Nephron (organoid): Measurements from ENCODE around the gene POP5.
"Not testable (repeated sequence)": the region's sequence is repeated elsewhere in the genome, so short reads cannot be mapped to it uniquely, and the experiment has no call there.

ENCODE experiments used
- H3K27ac Mint-ChIP-seq, 3 experiments: 2 replicates each; pipeline ENCODE4 v1.8.0; 2020; ENCODE audit warnings: mixed read lengths in 3 of 3, mild to moderate bottlenecking in 2 of 3, moderate library complexity in 1 of 3
- H3K27me3 Mint-ChIP-seq: 2 replicates; pipeline ENCODE4 v1.8.0; 2021; ENCODE audit warnings: low read depth, mild to moderate bottlenecking, moderate library complexity, mixed read lengths
- H3K36me3 Mint-ChIP-seq: 2 replicates; pipeline ENCODE4 v1.8.0; 2020; ENCODE audit warnings: low read depth, mixed read lengths
- H3K4me1 Mint-ChIP-seq: 2 replicates; pipeline ENCODE4 v1.8.0; 2020; ENCODE audit warnings: mixed read lengths
- H3K4me3 Mint-ChIP-seq, 3 experiments: 2 replicates each; pipeline ENCODE4 v1.8.0; 2020; ENCODE audit warnings: mild to moderate bottlenecking in 3 of 3, mixed read lengths in 3 of 3, moderate library complexity in 2 of 3
- H3K9me3 Mint-ChIP-seq: 2 replicates; pipeline ENCODE4 v1.8.0; 2020; ENCODE audit warnings: mixed read lengths
- TF ChIP-seq, protein P1 (sequence below), 3 experiments: fragments of 200-600 bp; sonication (generic); IDR thresholded peaks; one replicate each; pipeline ENCODE4 v1.5.0; 2021; ENCODE audit warnings: antibody characterized with exemption in 3 of 3; ENCODE audit not compliant: unreplicated experiment in 3 of 3

The POP5 gene

DNA sequence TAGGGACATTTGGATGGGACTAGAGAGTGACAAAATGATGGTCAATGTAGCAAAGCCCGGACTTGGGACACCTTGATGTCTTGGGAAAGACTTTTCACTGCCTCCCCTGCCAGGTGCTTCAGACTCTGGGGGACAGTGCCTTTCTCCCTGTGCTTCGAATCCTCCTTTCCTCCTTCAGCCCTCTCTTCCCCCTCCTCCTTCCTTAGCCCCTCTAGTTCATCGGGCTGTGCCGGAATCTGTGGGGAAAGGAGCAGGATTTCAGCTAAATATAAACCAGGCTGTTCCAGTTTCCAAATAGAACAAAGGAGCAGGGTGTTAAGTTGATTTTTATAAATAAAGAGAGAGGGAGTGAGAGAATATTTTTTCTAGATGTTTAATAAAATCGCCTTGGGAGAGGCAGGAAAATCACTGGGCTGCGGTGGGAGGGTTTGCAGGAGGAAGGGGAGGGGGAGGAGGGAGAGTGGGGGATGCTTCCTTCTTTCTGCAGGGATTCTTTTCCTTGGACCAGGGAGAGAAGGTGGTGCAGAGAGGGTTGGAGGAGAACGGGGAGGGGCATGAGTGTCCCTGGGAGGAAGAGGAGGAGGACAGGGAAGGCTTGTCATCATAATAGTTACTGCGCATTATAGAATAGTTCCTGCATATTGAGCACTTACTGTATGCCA, 37.9 kb upstream of the POP5 start:
- Mint-ChIP-seq H3K36me3 (no peaks in the 10 kb centered on the region), H3K27ac (no peak overlapping the region), H3K27me3 (peaks cover 29% of the 10 kb centered on the region), H3K9me3 (no peaks in the 10 kb centered on the region), H3K4me3 (peak overlapping the region in 1 of 3 experiments; percentile 45), H3K4me1 (peaks cover 5% of the 10 kb centered on the region)
- TF ChIP-seq, protein P1, sequence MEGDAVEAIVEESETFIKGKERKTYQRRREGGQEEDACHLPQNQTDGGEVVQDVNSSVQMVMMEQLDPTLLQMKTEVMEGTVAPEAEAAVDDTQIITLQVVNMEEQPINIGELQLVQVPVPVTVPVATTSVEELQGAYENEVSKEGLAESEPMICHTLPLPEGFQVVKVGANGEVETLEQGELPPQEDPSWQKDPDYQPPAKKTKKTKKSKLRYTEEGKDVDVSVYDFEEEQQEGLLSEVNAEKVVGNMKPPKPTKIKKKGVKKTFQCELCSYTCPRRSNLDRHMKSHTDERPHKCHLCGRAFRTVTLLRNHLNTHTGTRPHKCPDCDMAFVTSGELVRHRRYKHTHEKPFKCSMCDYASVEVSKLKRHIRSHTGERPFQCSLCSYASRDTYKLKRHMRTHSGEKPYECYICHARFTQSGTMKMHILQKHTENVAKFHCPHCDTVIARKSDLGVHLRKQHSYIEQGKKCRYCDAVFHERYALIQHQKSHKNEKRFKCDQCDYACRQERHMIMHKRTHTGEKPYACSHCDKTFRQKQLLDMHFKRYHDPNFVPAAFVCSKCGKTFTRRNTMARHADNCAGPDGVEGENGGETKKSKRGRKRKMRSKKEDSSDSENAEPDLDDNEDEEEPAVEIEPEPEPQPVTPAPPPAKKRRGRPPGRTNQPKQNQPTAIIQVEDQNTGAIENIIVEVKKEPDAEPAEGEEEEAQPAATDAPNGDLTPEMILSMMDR (IDR thresholded peaks at IDR 0.05; ENCODE audit: unreplicated experiment in 3 of 3) = no peak

DNA sequence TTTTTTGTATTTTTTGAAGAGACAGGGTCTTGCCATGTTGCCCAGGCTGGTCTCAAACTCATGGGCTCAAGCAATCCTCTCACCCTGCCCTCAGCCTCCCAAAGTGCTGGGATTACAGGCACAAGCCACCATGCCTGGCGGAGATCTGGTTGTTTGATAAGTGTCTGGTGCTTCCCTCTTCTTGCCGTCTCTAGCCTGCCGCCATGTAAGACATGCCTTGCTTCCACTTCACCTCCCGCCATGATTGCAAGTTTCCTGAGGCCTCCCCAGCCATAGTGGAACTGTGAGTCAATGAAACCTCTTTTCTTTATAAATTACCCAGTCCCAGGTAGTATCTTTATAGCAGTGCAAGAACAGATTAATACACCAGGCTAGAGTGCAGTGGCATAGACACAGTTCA, 36.6 kb upstream of the POP5 start:
- H3K9me3 Mint-ChIP-seq, H3K36me3 Mint-ChIP-seq, H3K4me3 Mint-ChIP-seq, H3K4me1 Mint-ChIP-seq, H3K27ac Mint-ChIP-seq: not testable (repeated sequence)
- H3K27me3 Mint-ChIP-seq = peaks cover 32% of the 10 kb centered on the region

DNA sequence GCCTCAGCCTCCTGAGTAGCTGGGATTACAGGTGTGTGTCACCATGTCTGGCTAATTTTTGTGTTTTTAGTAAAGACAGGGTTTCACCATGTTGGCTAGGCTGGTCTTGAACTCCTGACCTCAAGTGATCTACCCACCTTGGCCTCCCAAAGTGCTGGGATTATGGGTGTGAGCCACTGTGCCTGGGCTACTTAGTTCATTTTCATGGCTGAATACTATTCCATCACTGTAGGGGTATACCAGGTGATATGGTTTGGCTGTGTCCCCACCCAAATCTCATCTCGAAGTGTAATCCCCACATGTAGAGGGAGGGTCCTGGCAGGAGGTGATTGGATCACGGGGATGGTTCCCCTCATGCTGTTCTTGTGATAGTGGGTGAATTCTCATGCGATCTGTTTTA, 36.0 kb upstream of the POP5 start:
- H3K9me3 Mint-ChIP-seq, H3K27ac Mint-ChIP-seq, H3K4me3 Mint-ChIP-seq, H3K4me1 Mint-ChIP-seq, H3K36me3 Mint-ChIP-seq: not testable (repeated sequence)
- peaks cover 32% of the 10 kb centered on the region for H3K27me3 Mint-ChIP-seq

DNA sequence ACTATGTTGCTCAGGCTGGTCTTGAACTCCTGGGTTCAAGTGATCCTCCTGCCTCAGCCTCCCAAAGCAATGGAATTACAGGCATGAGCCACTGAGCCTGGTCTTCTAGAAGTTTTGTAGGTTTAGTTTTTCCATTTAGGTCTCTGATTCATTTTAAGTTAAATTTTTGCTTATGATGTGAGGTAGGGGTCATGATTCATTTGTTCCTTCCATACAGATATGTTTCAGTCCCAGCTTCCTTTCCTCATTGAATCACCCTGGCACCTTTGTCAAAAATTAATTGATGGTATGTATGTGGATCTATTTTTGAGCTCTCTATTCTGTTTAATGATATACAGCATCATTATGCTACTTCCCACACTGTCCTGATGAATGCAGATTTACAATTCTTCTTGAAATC, 33.6 kb upstream of the POP5 start:
- peaks cover 32% of the 10 kb centered on the region for H3K27me3 Mint-ChIP-seq
- H3K36me3 Mint-ChIP-seq = no peaks in the 10 kb centered on the region
- H3K27ac Mint-ChIP-seq = no peak overlapping the region
- peaks cover 5% of the 10 kb centered on the region for H3K4me1 Mint-ChIP-seq
- H3K4me3 Mint-ChIP-seq = no peak overlapping the region
- H3K9me3 Mint-ChIP-seq = no peaks in the 10 kb centered on the region
- TF ChIP-seq, protein P1 (IDR thresholded peaks at IDR 0.05; ENCODE audit: unreplicated experiment in 3 of 3) = no peak

DNA sequence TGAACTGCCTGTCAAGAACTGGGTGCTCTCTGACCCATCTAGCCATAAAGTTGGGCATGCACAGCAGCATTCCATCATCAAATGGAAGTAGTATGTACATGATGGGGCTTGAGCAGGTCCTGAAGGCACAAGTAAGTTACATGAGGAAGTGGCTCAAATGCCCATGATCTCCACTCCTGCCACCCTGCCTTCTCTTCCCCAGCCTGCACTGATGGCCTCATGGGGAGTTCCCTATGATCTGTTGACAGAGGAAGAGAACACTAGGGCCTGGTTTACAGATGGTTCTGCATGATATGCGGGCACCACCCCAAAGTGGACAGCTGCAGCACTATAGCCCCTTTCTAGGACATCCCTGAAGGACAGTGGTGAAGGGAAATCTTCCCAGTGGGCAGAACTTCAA, 30.3 kb upstream of the POP5 start:
- not testable (repeated sequence) for H3K4me3 Mint-ChIP-seq, H3K9me3 Mint-ChIP-seq, H3K4me1 Mint-ChIP-seq, H3K27ac Mint-ChIP-seq, H3K36me3 Mint-ChIP-seq
- peaks cover 29% of the 10 kb centered on the region for H3K27me3 Mint-ChIP-seq

DNA sequence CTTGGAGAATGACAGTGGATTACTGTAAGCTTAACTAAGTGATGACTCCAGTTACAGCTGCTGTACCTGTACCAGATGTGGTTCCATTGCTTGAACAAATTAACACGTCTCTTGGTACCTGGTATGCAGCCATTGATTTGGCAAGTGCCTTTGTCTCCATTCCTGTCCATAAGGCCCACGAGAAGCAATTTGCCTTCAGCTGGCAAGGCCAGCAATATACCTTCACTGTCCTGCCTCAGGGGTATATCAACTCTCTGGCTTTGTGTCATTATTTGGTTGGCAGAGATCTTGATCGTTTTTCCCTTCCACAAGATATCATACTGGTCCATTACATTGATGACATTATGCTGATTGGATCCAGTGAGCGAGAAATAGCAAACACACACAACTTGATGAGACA, 29.4 kb upstream of the POP5 start:
- H3K4me3 Mint-ChIP-seq = no peak overlapping the region
- H3K27me3 Mint-ChIP-seq = peaks cover 29% of the 10 kb centered on the region
- no peaks in the 10 kb centered on the region for H3K36me3 Mint-ChIP-seq
- no peaks in the 10 kb centered on the region for H3K9me3 Mint-ChIP-seq
- H3K4me1 Mint-ChIP-seq = no peaks in the 10 kb centered on the region
- H3K27ac Mint-ChIP-seq = no peak overlapping the region
- TF ChIP-seq, protein P1 (IDR thresholded peaks at IDR 0.05; ENCODE audit: unreplicated experiment in 3 of 3) = no peak

DNA sequence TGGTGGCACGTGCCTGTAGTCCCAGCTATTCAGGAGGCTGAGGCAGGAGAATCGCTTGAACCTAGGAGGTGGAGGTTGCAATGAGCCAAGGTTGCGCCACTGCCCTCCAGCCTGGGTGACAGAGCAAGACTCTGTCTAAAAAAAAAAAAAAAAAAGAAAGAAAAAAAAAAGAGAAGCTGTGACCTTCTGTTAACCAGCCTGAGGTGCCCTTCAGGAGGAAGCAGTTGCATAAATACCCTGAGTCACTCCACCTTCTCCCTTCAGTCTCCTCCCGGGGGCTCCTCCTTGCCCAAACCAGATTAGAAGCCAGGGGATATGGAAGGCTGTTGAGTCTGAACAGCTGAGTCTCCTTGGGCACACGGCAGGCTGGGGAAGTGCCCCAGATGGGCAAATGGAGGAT, 21.2 kb upstream of the POP5 start:
- not testable (repeated sequence) for H3K4me3 Mint-ChIP-seq, H3K36me3 Mint-ChIP-seq, H3K4me1 Mint-ChIP-seq, H3K27me3 Mint-ChIP-seq, H3K9me3 Mint-ChIP-seq
- H3K27ac Mint-ChIP-seq = peak overlapping the region in 1 of 3 experiments; percentile 77

DNA sequence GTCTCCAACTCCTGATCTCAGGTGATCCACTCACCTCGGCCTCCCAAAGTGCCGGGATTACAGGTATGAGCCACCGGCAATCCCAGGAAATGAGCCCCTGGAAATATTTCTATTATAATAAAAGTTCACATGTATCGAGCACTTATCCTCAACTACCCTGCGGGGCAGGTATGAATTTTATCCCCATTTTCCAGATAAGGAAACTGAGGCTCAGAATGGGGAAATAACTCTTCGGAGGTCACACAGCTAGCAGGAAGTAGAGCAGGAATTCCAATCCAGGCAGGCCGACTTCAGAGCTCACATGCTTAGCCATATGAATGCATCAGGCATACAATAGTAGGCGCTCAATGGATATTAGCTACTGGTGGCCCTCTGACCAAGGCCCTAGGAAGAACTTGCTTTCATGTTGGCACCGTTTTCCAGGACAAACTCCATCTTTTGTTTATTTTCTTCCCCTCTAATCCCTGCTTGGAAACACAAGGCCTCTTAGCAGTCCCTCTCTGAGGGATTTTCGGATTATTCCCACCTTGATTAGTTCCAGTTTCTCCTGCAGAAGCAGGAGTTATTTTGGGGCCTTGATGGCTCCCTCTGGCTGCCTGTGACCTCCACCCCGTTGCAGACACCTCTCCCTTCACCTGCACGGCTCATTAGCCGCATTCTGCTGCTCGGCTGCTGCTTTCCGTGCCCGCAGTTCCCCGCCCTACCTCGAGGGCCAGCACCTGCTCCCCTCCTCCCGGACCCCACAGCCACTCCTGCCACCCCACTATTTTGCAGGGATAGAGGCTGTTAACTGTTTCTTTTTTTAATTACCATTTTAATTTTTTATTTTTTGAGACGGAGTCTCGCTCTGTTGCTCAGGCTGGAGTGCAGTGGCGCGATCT, 18.7 kb upstream of the POP5 start:
- Mint-ChIP-seq H3K4me3 (peak overlapping the region in 1 of 3 experiments; percentile 33), H3K36me3 (no peaks in the 10 kb centered on the region), H3K9me3 (no peaks in the 10 kb centered on the region), H3K4me1 (no peaks in the 10 kb centered on the region), H3K27me3 (peaks cover 4% of the 10 kb centered on the region), H3K27ac (peak overlapping the region in 2 of 3 experiments; percentile 66 to 94)
- TF ChIP-seq, protein P1 (IDR thresholded peaks at IDR 0.05; ENCODE audit: unreplicated experiment in 3 of 3) = no peak
